NB4 (cell line): ENCODE measurements around the gene REPS2.

Source experiments
- CTCF ChIP-seq: IDR thresholded peaks from one replicate; pipeline ENCODE4 v1.5.1; 2012; ENCODE audit warnings: low read depth, low read length
- POLR2A ChIP-seq: IDR thresholded peaks from 2 replicates; pipeline ENCODE4 v1.6.1; 2011; ENCODE audit warnings: mild to moderate bottlenecking; ENCODE audit not compliant: insufficient read length; ENCODE audit errors: extremely low read depth

GRCh38 chrX:16930392-16930791, 16.1 kb upstream of the REPS2 start:
- no peak for TF ChIP-seq CTCF
- no peak for TF ChIP-seq POLR2A
